Mucosa of rectum (tissue), 2 donors: ENCODE measurements around the gene USP36.
"Not testable (repeated sequence)": the region's sequence is repeated elsewhere in the genome, so short reads cannot be mapped to it uniquely, and the experiment has no call there.

Experiments
- H3K27ac ChIP-seq, 2 donors: one replicate each; pipeline ENCODE4 v1.7.0; 2013; ENCODE audit warnings: inconsistent platforms in 2 of 2, low read depth in 2 of 2, low read length in 2 of 2
- H3K27me3 ChIP-seq, 2 donors: one replicate each; pipeline ENCODE4 v1.7.0; 2013; ENCODE audit warnings: low read length in 2 of 2; ENCODE audit not compliant: control insufficient read depth in 2 of 2, insufficient read depth in 2 of 2
- H3K36me3 ChIP-seq, 2 donors: one replicate each; pipeline ENCODE4 v1.7.0; 2013; ENCODE audit warnings: low read length in 2 of 2; ENCODE audit not compliant: control insufficient read depth in 2 of 2, insufficient read depth in 2 of 2
- H3K4me1 ChIP-seq, 2 donors: one replicate each; pipeline ENCODE4 v1.7.0; 2013; ENCODE audit warnings: low read length in 2 of 2, mild to moderate bottlenecking in 1 of 2; ENCODE audit not compliant: control insufficient read depth in 2 of 2, insufficient read depth in 2 of 2
- H3K4me3 ChIP-seq, 2 donors: one replicate each; pipeline ENCODE4 v1.7.0; 2013; ENCODE audit warnings: low read length in 2 of 2
- H3K9ac ChIP-seq, 2 donors: one replicate each; pipeline ENCODE4 v1.7.0; 2013; ENCODE audit warnings: low read length in 2 of 2, low read depth in 1 of 2, mild to moderate bottlenecking in 1 of 2
- H3K9me3 ChIP-seq, 2 donors: one replicate each; pipeline ENCODE4 v1.7.0; 2013; ENCODE audit warnings: low read length in 2 of 2; ENCODE audit not compliant: control insufficient read depth in 2 of 2
- donor health status: healthy.
- donor health status: Normal muscosa, but diverticular disease.

USP36 gene

GRCh38 chr17:78872486-78872885 lies 31.9 kb upstream of the USP36 start:
- H3K36me3 ChIP-seq, result peaks cover 5 to 11% of the 10 kb centered on the region in 2 donors
- no peaks in the 10 kb centered on the region for H3K9me3 ChIP-seq
- H3K9ac ChIP-seq, result no peak overlapping the region
- no peaks in the 10 kb centered on the region for H3K27me3 ChIP-seq
- H3K27ac ChIP-seq, result no peak overlapping the region
- H3K4me3 ChIP-seq, result no peak overlapping the region
- H3K4me1 ChIP-seq, result peaks cover 2 to 3% of the 10 kb centered on the region in 2 donors

- H3K36me3 ChIP-seq, result peaks cover 5 to 11% of the 10 kb centered on the region in 2 donors
- H3K27ac ChIP-seq, result no peak overlapping the region
- H3K4me3 ChIP-seq, result no peak overlapping the region
- no peak overlapping the region for H3K9ac ChIP-seq
- no peaks in the 10 kb centered on the region for H3K9me3 ChIP-seq
- H3K27me3 ChIP-seq, result no peaks in the 10 kb centered on the region
- peaks cover 0 to 3% of the 10 kb centered on the region in 2 donors for H3K4me1 ChIP-seq
Observed at GRCh38 chr17:78870621-78871020, 30.0 kb upstream of the USP36 start.

GRCh38 chr17:78868391-78868790 lies 27.8 kb upstream of the USP36 start:
- no peaks in the 10 kb centered on the region for H3K9me3 ChIP-seq
- no peak overlapping the region for H3K9ac ChIP-seq
- H3K4me3 ChIP-seq, result no peak overlapping the region
- no peaks in the 10 kb centered on the region for H3K27me3 ChIP-seq
- no peaks in the 10 kb centered on the region for H3K4me1 ChIP-seq
- H3K27ac ChIP-seq, result no peak overlapping the region
- H3K36me3 ChIP-seq, result peaks cover 0 to 11% of the 10 kb centered on the region in 2 donors

GRCh38 chr17:78867046-78867445 lies 26.4 kb upstream of the USP36 start:
- not testable (repeated sequence) for H3K9ac ChIP-seq, H3K4me3 ChIP-seq, H3K27ac ChIP-seq, H3K27me3 ChIP-seq, H3K4me1 ChIP-seq, H3K9me3 ChIP-seq, H3K36me3 ChIP-seq

- H3K27me3 ChIP-seq, result no peaks in the 10 kb centered on the region
- no peak overlapping the region for H3K27ac ChIP-seq
- H3K9ac ChIP-seq, result no peak overlapping the region
- peak overlapping the region in 1 of 2 donors; percentile 9 for H3K4me3 ChIP-seq
- peaks cover 0 to 9% of the 10 kb centered on the region in 2 donors for H3K36me3 ChIP-seq
- H3K4me1 ChIP-seq, result peaks cover 0 to 7% of the 10 kb centered on the region in 2 donors
- H3K9me3 ChIP-seq, result no peaks in the 10 kb centered on the region
Observed at GRCh38 chr17:78865682-78866390, 25.2 kb upstream of the USP36 start.

GRCh38 chr17:78864117-78864516 lies 23.5 kb upstream of the USP36 start:
- Histone ChIP-seq H3K4me1 (peaks cover 0 to 7% of the 10 kb centered on the region in 2 donors), H3K27me3 (no peaks in the 10 kb centered on the region), H3K9me3 (no peaks in the 10 kb centered on the region), H3K4me3 (no peak overlapping the region), H3K36me3 (peaks cover 0 to 4% of the 10 kb centered on the region in 2 donors), H3K27ac (no peak overlapping the region), H3K9ac (no peak overlapping the region)

GRCh38 chr17:78862073-78863023 lies 21.7 kb upstream of the USP36 start:
- Histone ChIP-seq H3K4me1 (peaks cover 0 to 7% of the 10 kb centered on the region in 2 donors), H3K36me3 (peaks cover 0 to under 1% of the 10 kb centered on the region in 2 donors), H3K9ac (peak overlapping the region in 1 of 2 donors; percentile 34), H3K4me3 (no peak overlapping the region), H3K9me3 (no peaks in the 10 kb centered on the region), H3K27me3 (no peaks in the 10 kb centered on the region), H3K27ac (peak overlapping the region; percentile 35 to 67)

GRCh38 chr17:78861229-78861628 lies 20.6 kb upstream of the USP36 start:
- no peaks in the 10 kb centered on the region for H3K27me3 ChIP-seq
- H3K9ac ChIP-seq, result no peak overlapping the region
- H3K4me1 ChIP-seq, result peaks cover 0 to 7% of the 10 kb centered on the region in 2 donors
- H3K9me3 ChIP-seq, result no peaks in the 10 kb centered on the region
- peaks cover 0 to 7% of the 10 kb centered on the region in 2 donors for H3K36me3 ChIP-seq
- H3K27ac ChIP-seq, result no peak overlapping the region
- no peak overlapping the region for H3K4me3 ChIP-seq

GRCh38 chr17:78859051-78859450 lies 18.4 kb upstream of the USP36 start:
- Histone ChIP-seq H3K27me3 (no peaks in the 10 kb centered on the region), H3K36me3 (peaks cover 0 to 11% of the 10 kb centered on the region in 2 donors), H3K27ac (no peak overlapping the region), H3K4me3 (no peak overlapping the region), H3K9ac (no peak overlapping the region), H3K4me1 (peaks cover 0 to 7% of the 10 kb centered on the region in 2 donors), H3K9me3 (no peaks in the 10 kb centered on the region)

- peaks cover 0 to 11% of the 10 kb centered on the region in 2 donors for H3K36me3 ChIP-seq
- H3K27me3 ChIP-seq, result no peaks in the 10 kb centered on the region
- H3K4me3 ChIP-seq, result no peak overlapping the region
- no peak overlapping the region for H3K27ac ChIP-seq
- no peaks in the 10 kb centered on the region for H3K9me3 ChIP-seq
- no peak overlapping the region for H3K9ac ChIP-seq
- H3K4me1 ChIP-seq, result peaks cover 0 to 8% of the 10 kb centered on the region in 2 donors
Observed at GRCh38 chr17:78857266-78857665, 16.7 kb upstream of the USP36 start.
